Fibroblast of pulmonary artery (primary cell): ENCODE results near the gene RCC1.
"Not testable (repeated sequence)": the region's sequence is repeated elsewhere in the genome, so short reads cannot be mapped to it uniquely, and the experiment has no call there.

Experiments
- DNase-seq: peaks from one replicate; pipeline ENCODE4 v3.0.0-alpha.2; 2010; ENCODE audit warnings: low read depth
- H3K4me3 ChIP-seq: replicated peaks from 2 replicates; pipeline ENCODE4 v1.5.1; 2011; ENCODE audit warnings: low read depth, mild to moderate bottlenecking, control low read depth, low read length, moderate library complexity
- CTCF ChIP-seq: IDR thresholded peaks from 2 replicates; pipeline ENCODE4 v1.5.1; 2011; ENCODE audit warnings: mild to moderate bottlenecking, control low read depth, low read length, inconsistent platforms; ENCODE audit errors: missing control alignments

Gene RCC1

DNA sequence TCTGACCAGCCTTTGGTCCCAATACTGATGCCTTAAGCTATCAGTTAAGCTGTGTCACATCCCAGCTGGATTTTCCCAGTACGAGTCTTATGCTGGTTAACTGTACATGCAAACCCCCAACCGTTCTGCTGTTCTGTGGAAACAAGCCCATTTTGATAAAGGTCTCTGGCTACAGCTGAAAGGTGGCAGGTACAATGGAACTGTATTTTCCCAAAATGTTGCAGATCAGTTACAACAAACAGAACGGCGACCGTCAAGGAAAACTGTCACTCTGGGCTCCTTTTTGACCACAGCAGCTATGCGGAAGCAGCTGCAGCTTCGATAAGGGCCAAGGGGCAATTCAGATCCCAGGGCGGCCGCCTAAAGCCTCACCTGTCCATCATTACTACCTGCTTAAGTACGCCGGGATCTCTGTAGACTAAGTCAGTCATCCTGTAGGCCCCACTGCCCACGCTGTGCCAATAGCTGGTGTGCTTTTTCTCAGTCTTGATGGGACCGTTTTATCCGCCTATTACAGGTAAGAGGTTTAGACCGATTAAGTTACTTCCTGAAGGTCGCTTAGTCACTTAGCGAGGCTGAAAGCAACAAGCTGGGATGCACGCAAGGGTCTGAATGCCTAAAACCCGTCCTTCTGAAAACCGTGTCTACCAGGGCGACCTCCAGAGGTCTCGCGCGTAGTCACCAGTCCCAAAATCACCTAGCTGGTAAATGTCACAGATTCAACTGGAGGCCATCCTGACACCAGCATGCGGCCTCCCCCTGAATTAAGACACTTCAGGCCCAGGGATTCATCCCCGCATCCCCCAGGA lies 75.1 kb downstream of the RCC1 start:
- TF ChIP-seq CTCF, result peak; percentile 21
- DNase-seq, result peak; percentile 44

DNA sequence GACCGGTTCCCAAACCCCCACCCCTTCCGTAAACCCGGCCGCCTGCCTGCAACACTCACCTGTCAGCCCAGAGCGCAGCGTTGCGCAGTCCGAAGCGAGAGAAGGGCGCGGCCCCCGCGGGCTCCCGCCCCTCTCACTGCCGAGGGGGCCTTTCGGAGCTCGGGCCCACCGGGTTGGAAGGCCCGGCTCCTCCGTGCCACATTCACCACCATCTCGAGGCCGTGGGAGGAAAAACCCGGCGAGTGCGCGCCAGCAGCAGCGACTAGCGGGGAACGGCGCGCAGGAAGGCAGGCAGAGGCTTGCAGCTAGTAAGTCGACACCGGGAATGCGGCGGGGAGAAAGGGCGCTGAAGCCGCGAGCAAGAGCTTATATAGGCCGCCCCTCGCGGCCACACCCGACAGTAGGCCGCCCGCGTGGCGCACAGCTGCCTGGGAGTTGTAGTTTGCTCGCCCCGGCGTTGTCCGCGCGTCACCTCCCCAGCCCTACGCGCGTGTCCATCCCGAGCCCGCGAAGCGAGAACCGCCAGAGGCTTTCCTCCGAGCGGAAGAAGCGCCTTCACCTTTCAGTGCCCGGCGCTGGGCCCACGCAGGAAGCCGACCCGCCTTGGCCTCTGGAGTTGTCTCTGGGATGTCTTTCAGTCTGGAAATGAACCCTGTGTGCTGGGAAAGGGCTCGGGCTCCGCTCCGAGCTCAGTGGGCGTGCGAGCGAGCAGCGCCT lies 75.8 kb downstream of the RCC1 start:
- H3K4me3 ChIP-seq, result peak overlapping the region; percentile 95
- peak; percentile 97 for DNase-seq
- TF ChIP-seq CTCF, result no peak

More for the DNA sequence above, 75.1 kb downstream of the RCC1 start:
- peak overlapping the region; percentile 95 for H3K4me3 ChIP-seq

- H3K4me3 ChIP-seq, result peak overlapping the region; percentile 95
- DNase-seq, result peak; percentile 54
- no peak for TF ChIP-seq CTCF
Observed at GRCh38 chr1:28582248-28582615, 76.4 kb downstream of the RCC1 start.

DNA sequence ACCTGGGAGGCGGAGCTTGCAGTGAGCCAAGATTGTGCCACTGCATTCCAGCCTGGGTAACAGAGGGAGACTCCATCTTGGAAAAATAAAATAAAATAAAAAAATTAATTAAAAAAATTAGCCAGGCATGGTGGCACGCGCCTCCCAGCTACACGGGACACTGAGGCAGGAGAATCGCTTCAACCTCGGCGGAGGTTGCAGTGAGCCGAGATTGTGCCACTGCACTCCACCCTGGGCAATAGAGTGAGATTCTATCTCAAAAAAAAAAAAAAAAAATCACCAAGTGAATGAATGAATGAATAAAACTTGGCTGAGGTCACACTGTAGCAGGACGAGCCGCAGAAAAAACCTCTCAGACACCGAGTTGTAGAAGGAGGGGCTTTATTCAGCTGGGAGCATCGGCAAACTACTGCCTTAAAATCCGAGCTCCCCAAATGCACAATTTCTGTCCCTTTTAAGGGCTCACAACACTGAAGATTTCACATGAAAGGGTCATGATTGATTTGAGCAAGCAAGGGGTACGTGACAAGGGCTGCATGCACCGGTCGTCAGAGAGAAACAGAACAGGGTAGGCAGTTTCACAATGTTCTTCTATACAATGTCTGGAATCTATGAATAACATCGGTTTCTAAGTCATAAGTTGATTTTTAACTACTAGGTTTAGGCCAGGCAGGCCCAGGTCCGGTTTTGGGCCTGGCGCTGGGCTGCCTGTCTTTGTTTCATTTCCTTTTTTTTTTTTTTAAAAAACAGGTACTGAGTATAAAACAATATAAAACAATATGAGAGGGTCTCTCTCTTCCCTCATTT lies 80.9 kb downstream of the RCC1 start:
- not testable (repeated sequence) for H3K4me3 ChIP-seq, DNase-seq
